Effector memory CD4-positive, alpha-beta T cell (primary cell): Measurements from ENCODE around the gene NELFCD.

ENCODE experiments used
- DNase-seq, 3 donors: peaks; one replicate each; pipeline ENCODE4 v3.0.0-alpha.2; 2020
- H3K27ac ChIP-seq: 2 replicates; pipeline ENCODE4 v1.7.0; 2013; ENCODE audit warnings: mild to moderate bottlenecking, low read length, moderate library complexity; ENCODE audit not compliant: insufficient read depth, poor library complexity, severe bottlenecking
- H3K27me3 ChIP-seq: replicated peaks from 2 replicates; pipeline ENCODE4 v1.7.0; 2013; ENCODE audit warnings: mild to moderate bottlenecking, low read length; ENCODE audit not compliant: insufficient read depth, control insufficient read depth, poor library complexity, severe bottlenecking
- H3K36me3 ChIP-seq: 2 replicates; pipeline ENCODE4 v1.7.0; 2013; ENCODE audit warnings: mild to moderate bottlenecking, low read length, moderate library complexity; ENCODE audit not compliant: control insufficient read depth, insufficient read depth
- H3K4me1 ChIP-seq: 2 replicates; pipeline ENCODE4 v1.7.0; 2013; ENCODE audit warnings: low read length, mild to moderate bottlenecking; ENCODE audit not compliant: control insufficient read depth, insufficient read depth, poor library complexity, severe bottlenecking
- H3K4me3 ChIP-seq: 2 replicates; pipeline ENCODE4 v1.7.0; 2013; ENCODE audit warnings: low read length, low read depth, mild to moderate bottlenecking; ENCODE audit not compliant: insufficient read depth, poor library complexity, severe bottlenecking
- H3K9me3 ChIP-seq: 2 replicates; pipeline ENCODE4 v1.7.0; 2013; ENCODE audit warnings: mild to moderate bottlenecking, low read length, moderate library complexity; ENCODE audit not compliant: control insufficient read depth

NELFCD gene

GRCh38 chr20:59001449-59002171 is 20.6 kb downstream of the NELFCD start:
- no peak for DNase-seq
- no peaks in the 10 kb centered on the region for H3K27me3 ChIP-seq
- peaks cover 26% of the 10 kb centered on the region for H3K4me1 ChIP-seq
- no peak overlapping the region for H3K27ac ChIP-seq
- no peak overlapping the region for H3K4me3 ChIP-seq
- peaks cover 12% of the 10 kb centered on the region for H3K36me3 ChIP-seq
- H3K9me3 ChIP-seq: no peaks in the 10 kb centered on the region

- no peak overlapping the region for H3K4me3 ChIP-seq
- H3K27me3 ChIP-seq: no peaks in the 10 kb centered on the region
- H3K4me1 ChIP-seq: peaks cover 28% of the 10 kb centered on the region
- H3K9me3 ChIP-seq: no peaks in the 10 kb centered on the region
- H3K36me3 ChIP-seq: peaks cover 10% of the 10 kb centered on the region
- DNase-seq: no peak
- no peak overlapping the region for H3K27ac ChIP-seq
Measured at GRCh38 chr20:59002388-59002787, 21.3 kb downstream of the NELFCD start.

GRCh38 chr20:59002874-59003399 is 21.9 kb downstream of the NELFCD start:
- Histone ChIP-seq H3K27ac (no peak overlapping the region), H3K4me1 (peaks cover 31% of the 10 kb centered on the region), H3K9me3 (no peaks in the 10 kb centered on the region), H3K36me3 (peaks cover 6% of the 10 kb centered on the region), H3K4me3 (no peak overlapping the region), H3K27me3 (no peaks in the 10 kb centered on the region)
- DNase-seq: no peak

GRCh38 chr20:59003836-59004492 is 22.9 kb downstream of the NELFCD start:
- no peak overlapping the region for H3K4me3 ChIP-seq
- peaks cover 31% of the 10 kb centered on the region for H3K4me1 ChIP-seq
- peaks cover 6% of the 10 kb centered on the region for H3K36me3 ChIP-seq

GRCh38 chr20:59004493-59004762 is 23.4 kb downstream of the NELFCD start:
- DNase-seq: peak; percentile 38 to 59 (median 43)
- H3K36me3 ChIP-seq: peaks cover 6% of the 10 kb centered on the region
- H3K4me1 ChIP-seq: peaks cover 31% of the 10 kb centered on the region
- H3K27ac ChIP-seq: peak overlapping the region; percentile 2
- H3K27me3 ChIP-seq: no peaks in the 10 kb centered on the region
- H3K4me3 ChIP-seq: no peak overlapping the region
- no peaks in the 10 kb centered on the region for H3K9me3 ChIP-seq

More at GRCh38 chr20:59003836-59004492, 22.9 kb downstream of the NELFCD start:
- Histone ChIP-seq H3K27me3 (no peaks in the 10 kb centered on the region), H3K27ac (peak overlapping the region; percentile 2), H3K9me3 (no peaks in the 10 kb centered on the region)
- DNase-seq: no peak

GRCh38 chr20:59004763-59005522 is 23.9 kb downstream of the NELFCD start:
- Histone ChIP-seq H3K36me3 (peaks cover 6% of the 10 kb centered on the region), H3K4me3 (peak overlapping the region; percentile 65), H3K27ac (peak overlapping the region; percentile 47), H3K27me3 (no peaks in the 10 kb centered on the region), H3K4me1 (peaks cover 31% of the 10 kb centered on the region), H3K9me3 (no peaks in the 10 kb centered on the region)
- DNase-seq: peak in 2 of 3 donors; percentile 13 to 18

GRCh38 chr20:59005523-59006166 is 24.6 kb downstream of the NELFCD start:
- Histone ChIP-seq H3K4me3 (peak overlapping the region; percentile 65), H3K9me3 (no peaks in the 10 kb centered on the region), H3K27me3 (no peaks in the 10 kb centered on the region), H3K27ac (peak overlapping the region; percentile 47), H3K4me1 (peaks cover 31% of the 10 kb centered on the region), H3K36me3 (peaks cover 6% of the 10 kb centered on the region)
- DNase-seq: no peak

GRCh38 chr20:59006167-59006863 is 25.3 kb downstream of the NELFCD start:
- no peak for DNase-seq
- peak overlapping the region; percentile 65 for H3K4me3 ChIP-seq
- H3K36me3 ChIP-seq: peaks cover 3% of the 10 kb centered on the region
- H3K27ac ChIP-seq: peak overlapping the region; percentile 57
- H3K27me3 ChIP-seq: no peaks in the 10 kb centered on the region
- H3K4me1 ChIP-seq: peaks cover 31% of the 10 kb centered on the region
- H3K9me3 ChIP-seq: no peaks in the 10 kb centered on the region

- Histone ChIP-seq H3K4me3 (peak within 1 kb of the TSS; percentile 65), H3K4me1 (peaks cover 31% of the 10 kb centered on the region), H3K9me3 (no peaks in the 10 kb centered on the region), H3K36me3 (no peaks in the 10 kb centered on the region), H3K27ac (peak within 1 kb of the TSS; percentile 57), H3K27me3 (no peaks in the 10 kb centered on the region)
- DNase-seq: peak in 2 of 3 donors; percentile 19 to 28
Measured at GRCh38 chr20:59006864-59007664, 26.0 kb downstream of the NELFCD start, which contains the start of gene CTSZ. Gene CTSZ (minus strand): TSS chr20:59007254. CDS start chr20:59007128, 126 bp downstream.
